SH-SY5Y (cell line): ENCODE data around the gene NFKBIA.

Experiments used
- GATA2 ChIP-seq: IDR thresholded peaks from 2 replicates; pipeline ENCODE4 v1.6.1; 2011; ENCODE audit warnings: mild to moderate bottlenecking, low read depth, low read length
- GATA3 ChIP-seq: IDR thresholded peaks from 2 replicates; pipeline ENCODE4 v1.6.1; 2011; ENCODE audit warnings: low read depth, mild to moderate bottlenecking, low read length, moderate library complexity

GRCh38 chr14:35383569-35384454, 20.7 kb downstream of the NFKBIA start:
- no peak for TF ChIP-seq GATA2
- TF ChIP-seq GATA3: no peak
